HepG2 (cell line): ENCODE data around the gene PIEZO1. TPM values are rescaled to one million over a fixed set of nuclear protein-coding genes. Genes with fewer than 3 reads are reported as not detected.

ENCODE experiments used
- CBX2 ChIP-seq, 2 experiments: fragments of 200-600 bp in 1 of 2; sonication (generic); formaldehyde crosslinking in 1 of 2; IDR thresholded peaks; 2 replicates each; pipeline versions ENCODE4 v1.7.0 to v1.8.1; 2018 to 2022; ENCODE audit warnings: low read depth in 2 of 2, low read length in 1 of 2, mild to moderate bottlenecking in 1 of 2, missing genetic modification reagents in 1 of 2
- CEBPB ChIP-seq: IDR thresholded peaks from 2 replicates; pipeline ENCODE4 v1.6.1; 2011; ENCODE audit warnings: low read depth, low read length, improper control_type of control experiment, borderline replicate concordance
- CERS6 ChIP-seq: sonication (generic); formaldehyde crosslinking; IDR thresholded peaks from 2 replicates; pipeline ENCODE4 v1.5.0; 2020; ENCODE audit warnings: missing genetic modification reagents
- CHD4 ChIP-seq: fragments of 200-600 bp; sonication (generic); IDR thresholded peaks from 2 replicates; pipeline ENCODE4 v1.7.0; 2017; ENCODE audit warnings: mild to moderate bottlenecking, low read length, borderline replicate concordance
- CTCF ChIP-seq: sonication (generic); formaldehyde crosslinking; IDR thresholded peaks from 2 replicates; pipeline ENCODE4 v1.5.0; 2020; ENCODE audit warnings: mild to moderate bottlenecking, missing genetic modification reagents, moderate library complexity
- GABPA ChIP-seq, 2 experiments: IDR thresholded peaks; 2 replicates each; pipeline ENCODE4 v1.6.1; 2011 to 2016; ENCODE audit warnings: low read depth in 2 of 2, low read length in 1 of 2, missing biosample characterization in 1 of 2, missing genetic modification characterization in 1 of 2
- GZF1 ChIP-seq: sonication (generic); formaldehyde crosslinking; IDR thresholded peaks from 2 replicates; pipeline ENCODE4 v1.5.1; 2020; ENCODE audit warnings: mild to moderate bottlenecking, missing genetic modification reagents
- MATR3 ChIP-seq: sonication (generic); formaldehyde crosslinking; IDR thresholded peaks from 2 replicates; pipeline ENCODE4 v1.4.0; 2020; ENCODE audit warnings: missing genetic modification reagents
- MED13 ChIP-seq: sonication (generic); formaldehyde crosslinking; IDR thresholded peaks from 2 replicates; pipeline ENCODE4 v1.5.0; 2020; ENCODE audit warnings: missing genetic modification reagents
- MNT ChIP-seq: fragments of 450-650 bp; IDR thresholded peaks from 2 replicates; pipeline ENCODE4 v1.6.1; 2016
- NCOA2 ChIP-seq: sonication (generic); formaldehyde crosslinking; IDR thresholded peaks from 2 replicates; pipeline ENCODE4 v1.8.0; 2022; ENCODE audit warnings: inconsistent platforms
- RBAK ChIP-seq: sonication (generic); formaldehyde crosslinking; IDR thresholded peaks from 2 replicates; pipeline ENCODE4 v1.5.1; 2020; ENCODE audit warnings: mild to moderate bottlenecking, missing genetic modification reagents
- STAT5B ChIP-seq: sonication (generic); formaldehyde crosslinking; IDR thresholded peaks from 2 replicates; pipeline ENCODE4 v1.4.0; 2020; ENCODE audit warnings: missing genetic modification reagents
- ZBTB37 ChIP-seq: sonication (generic); formaldehyde crosslinking; IDR thresholded peaks from 2 replicates; pipeline ENCODE4 v1.4.0; 2020; ENCODE audit warnings: mild to moderate bottlenecking, missing genetic modification reagents
- ZBTB43 ChIP-seq: sonication (generic); formaldehyde crosslinking; conservative IDR thresholded peaks from 2 replicates; pipeline ENCODE4 v1.4.0; 2020; ENCODE audit warnings: missing genetic modification reagents
- ZFP36L2 ChIP-seq: sonication (generic); formaldehyde crosslinking; IDR thresholded peaks from 2 replicates; pipeline ENCODE4 v1.4.0; 2020; ENCODE audit warnings: missing genetic modification reagents
- ZFP41 ChIP-seq: sonication (generic); formaldehyde crosslinking; IDR thresholded peaks from 2 replicates; pipeline ENCODE4 v1.4.0; 2020; ENCODE audit warnings: mild to moderate bottlenecking, missing genetic modification reagents, borderline replicate concordance
- ZNF282 ChIP-seq: fragments of 450-650 bp; IDR thresholded peaks from 2 replicates; pipeline ENCODE4 v1.6.1; 2018; ENCODE audit not compliant: partially characterized antibody
- ZNF761 ChIP-seq: sonication (generic); formaldehyde crosslinking; conservative IDR thresholded peaks from 2 replicates; pipeline ENCODE4 v1.4.0; 2020; ENCODE audit warnings: mild to moderate bottlenecking, missing genetic modification reagents
- ZSCAN9 ChIP-seq: IDR thresholded peaks from 2 replicates; pipeline ENCODE4 v1.6.1; 2016; ENCODE audit warnings: borderline replicate concordance
- polyA plus RNA-seq, 8 experiments: library from polyadenylated mRNA; depleted of rRNA in 3 of 8; stranded (reverse) in 7 of 8; unstranded in 1 of 8; fragments of >200 nt; fragmentation: Illumina TruSeq in 4 of 8; extraction: Trizol in 4 of 8; gene quantifications; 2 replicates each; pipeline versions ENCODE4 v1.2.1 to v1.2.3, GENCODE V29; 2011 to 2016; ENCODE audit warnings: low read depth in 4 of 8, missing spikeins in 1 of 8, mixed read lengths in 1 of 8; ENCODE audit not compliant: insufficient read depth in 1 of 8
- total RNA-seq, 5 experiments: library from RNA; depleted of rRNA; stranded (reverse); fragments of >200 nt; fragmentation: Illumina TruSeq; extraction: Trizol; gene quantifications; 2 replicates each; pipeline ENCODE4 v1.2.3, GENCODE V29; 2016; ENCODE audit warnings: low read depth in 1 of 5
- TF ChIP-seq, protein P1 (sequence below): sonication (generic); formaldehyde crosslinking; IDR thresholded peaks from 2 replicates; pipeline ENCODE4 v1.8.1; 2023; ENCODE audit warnings: missing genetic modification reagents, mild to moderate bottlenecking, borderline replicate concordance
- TF ChIP-seq, protein P2 (sequence below): sonication (generic); formaldehyde crosslinking; IDR thresholded peaks from 2 replicates; pipeline ENCODE4 v1.4.0; 2020; ENCODE audit warnings: mild to moderate bottlenecking, missing genetic modification reagents

PIEZO1 gene
- total and polyA plus RNA-seq, 2 of the 13 experiments (the other 11 are each of a cell fraction or from before 2014, with no cell fraction given) = 67.9 to 85.0 TPM

GRCh38 chr16:88804552-88805339 lies 19.7 kb upstream of the PIEZO1 start (continued):
- TF ChIP-seq, protein P1, sequence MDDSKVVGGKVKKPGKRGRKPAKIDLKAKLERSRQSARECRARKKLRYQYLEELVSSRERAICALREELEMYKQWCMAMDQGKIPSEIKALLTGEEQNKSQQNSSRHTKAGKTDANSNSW (CRISPR knock-in tag) = no peak
- peak; percentile 94 for TF ChIP-seq GZF1 (CRISPR knock-in tag)
- no peak for TF ChIP-seq MNT
- TF ChIP-seq ZBTB43 (CRISPR knock-in tag) = no peak
- no peak for TF ChIP-seq ZFP36L2 (CRISPR knock-in tag)
- TF ChIP-seq ZNF761 (CRISPR knock-in tag) = 0 out of 2 replicates have a peak, but pooled peaks have one; percentile 37
- TF ChIP-seq MATR3 = no peak
- no peak for TF ChIP-seq ZSCAN9 (CRISPR knock-in tag)
- TF ChIP-seq GABPA (IDR thresholded peaks at IDR 0.05; ENCODE audit: low read depth, low read length) = no peak
- TF ChIP-seq GABPA (CRISPR knock-in tag; IDR thresholded peaks at IDR 0.05; ENCODE audit: low read depth) = no peak
- TF ChIP-seq CHD4 = no peak
- no peak for TF ChIP-seq ZNF282
- peak; percentile 89 for TF ChIP-seq CEBPB
- no peak for TF ChIP-seq ZFP41 (CRISPR knock-in tag)
- TF ChIP-seq, protein P2, sequence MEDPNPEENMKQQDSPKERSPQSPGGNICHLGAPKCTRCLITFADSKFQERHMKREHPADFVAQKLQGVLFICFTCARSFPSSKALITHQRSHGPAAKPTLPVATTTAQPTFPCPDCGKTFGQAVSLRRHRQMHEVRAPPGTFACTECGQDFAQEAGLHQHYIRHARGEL (CRISPR knock-in tag) = no peak
- no peak; the same call in 1 of the 2 replicates for TF ChIP-seq NCOA2 (CRISPR knock-in tag)
- TF ChIP-seq CERS6 = no peak
- TF ChIP-seq CTCF (CRISPR knock-in tag) = 0 out of 2 replicates have a peak, but pooled peaks have one; percentile 24
- no peak for TF ChIP-seq RBAK (CRISPR knock-in tag)
- no peak for TF ChIP-seq CBX2 (IDR thresholded peaks at IDR 0.05; ENCODE audit: low read depth, low read length)
- no peak for TF ChIP-seq CBX2 (CRISPR knock-in tag; IDR thresholded peaks at IDR 0.05; ENCODE audit: low read depth)
- no peak for TF ChIP-seq ZBTB37 (CRISPR knock-in tag)
- TF ChIP-seq STAT5B (CRISPR knock-in tag) = no peak
- no peak for TF ChIP-seq MED13 (CRISPR knock-in tag)
